Activated CD8-positive, alpha-beta memory T cell treated with anti-CD3 and anti-CD28 coated beads for 4 hours (primary cell): ENCODE results near the gene NYNRIN.
"Not testable (repeated sequence)": the region's sequence is repeated elsewhere in the genome, so short reads cannot be mapped to it uniquely, and the experiment has no call there.

Experiments
- DNase-seq, 2 donors: peaks; one replicate each; pipeline ENCODE4 v3.0.0-alpha.2; 2020; ENCODE audit warnings: low read depth in 2 of 2

The NYNRIN gene

GRCh38 chr14:24398653-24399446 is at the start of gene NYNRIN:
Gene NYNRIN, plus strand, starts transcription at chr14:24399003. Its CDS starts 244 bp downstream, at chr14:24399247.
- peak in 1 of 2 donors; percentile 5 for DNase-seq

- DNase-seq = no peak
These were observed 49.1 kb upstream of the NYNRIN start for GRCh38 chr14:24349742-24350141.

- DNase-seq = no peak
These were observed 47.3 kb upstream of the NYNRIN start for GRCh38 chr14:24351517-24351916.

GRCh38 chr14:24353559-24354481 is 45.0 kb upstream of the NYNRIN start:
- no peak for DNase-seq

GRCh38 chr14:24354482-24354825 is 44.3 kb upstream of the NYNRIN start:
- not testable (repeated sequence) for DNase-seq

GRCh38 chr14:24355009-24355408 is 43.8 kb upstream of the NYNRIN start:
- DNase-seq = no peak

- no peak for DNase-seq
These were observed 42.6 kb upstream of the NYNRIN start for GRCh38 chr14:24356208-24356607.

GRCh38 chr14:24360281-24360680 is 38.5 kb upstream of the NYNRIN start:
- no peak for DNase-seq

GRCh38 chr14:24361326-24361725 is 37.5 kb upstream of the NYNRIN start:
- DNase-seq = no peak

GRCh38 chr14:24362241-24362960 is 36.4 kb upstream of the NYNRIN start:
- DNase-seq = no peak

GRCh38 chr14:24363401-24363800 is 35.4 kb upstream of the NYNRIN start:
- no peak for DNase-seq

GRCh38 chr14:24364841-24365240 is 34.0 kb upstream of the NYNRIN start:
- DNase-seq = no peak

- peak; percentile 41 to 44 for DNase-seq
These were observed 33.0 kb upstream of the NYNRIN start for GRCh38 chr14:24365600-24366412.

GRCh38 chr14:24366413-24366720 is 32.4 kb upstream of the NYNRIN start:
- DNase-seq = no peak

GRCh38 chr14:24366721-24367513 is 31.9 kb upstream of the NYNRIN start:
- DNase-seq = no peak

GRCh38 chr14:24367514-24368211 is 31.1 kb upstream of the NYNRIN start, which contains the start of gene NFATC4:
Gene NFATC4, plus strand, starts transcription at chr14:24368184. Its CDS starts 157 bp downstream, at chr14:24368341.
- no peak for DNase-seq

- DNase-seq = no peak
These were observed 30.6 kb upstream of the NYNRIN start for GRCh38 chr14:24368212-24368561.

GRCh38 chr14:24368562-24369252 is 30.1 kb upstream of the NYNRIN start:
- DNase-seq = peak in 1 of 2 donors; percentile 17

GRCh38 chr14:24369463-24369862 is 29.3 kb upstream of the NYNRIN start:
- no peak for DNase-seq
